Chondrocyte (in vitro differentiated cells): ENCODE data around the gene NBPF4. TPM values are rescaled to one million over a fixed set of nuclear protein-coding genes. Genes with fewer than 3 reads are reported as not detected.

ENCODE experiments used
- DNase-seq: peaks from one replicate; pipeline ENCODE4 v3.0.0; 2021; ENCODE audit warnings: mixed read lengths, low spot score
- H3K27ac Mint-ChIP-seq: one replicate; pipeline ENCODE4 v1.8.0; 2021; ENCODE audit warnings: mild to moderate bottlenecking, moderate library complexity, mixed read lengths; ENCODE audit not compliant: unreplicated experiment
- H3K27me3 Mint-ChIP-seq: 2 replicates; pipeline ENCODE4 v1.8.0; 2021; ENCODE audit warnings: low read depth, mixed read lengths
- H3K36me3 Mint-ChIP-seq: 2 replicates; pipeline ENCODE4 v1.8.0; 2021; ENCODE audit warnings: low read depth, mixed read lengths
- H3K4me1 Mint-ChIP-seq: 2 replicates; pipeline ENCODE4 v1.8.0; 2021; ENCODE audit warnings: low read depth, mild to moderate bottlenecking, mixed read lengths
- H3K4me3 Mint-ChIP-seq: one replicate; pipeline ENCODE4 v1.8.0; 2021; ENCODE audit warnings: mild to moderate bottlenecking, moderate library complexity, mixed read lengths; ENCODE audit not compliant: unreplicated experiment
- H3K9me3 Mint-ChIP-seq: 2 replicates; pipeline ENCODE4 v1.8.0; 2021; ENCODE audit warnings: low read depth, mixed read lengths
- CTCF ChIP-seq: fragments of 200-600 bp; sonication (generic); IDR thresholded peaks from 2 replicates; pipeline ENCODE4 v1.5.0; 2021; ENCODE audit warnings: antibody characterized with exemption, mild to moderate bottlenecking, moderate library complexity
- total RNA-seq: library from RNA; stranded (reverse); gene quantifications from 3 replicates; pipeline ENCODE4 v1.2.1, GENCODE V29; 2021

The NBPF4 gene
- total RNA-seq, 1 donor from 2014 or later = not detected

- H3K27me3 Mint-ChIP-seq = no peaks in the 10 kb centered on the region
- H3K36me3 Mint-ChIP-seq = peaks cover 18% of the 10 kb centered on the region
- peaks cover 58% of the 10 kb centered on the region for H3K4me1 Mint-ChIP-seq
- H3K4me3 Mint-ChIP-seq = no peak overlapping the region
- TF ChIP-seq CTCF = no peak
- peaks cover 6% of the 10 kb centered on the region for H3K9me3 Mint-ChIP-seq
- peak; percentile 88 for DNase-seq
- H3K27ac Mint-ChIP-seq = no peak overlapping the region
Measured at GRCh38 chr1:108192581-108192980, 51.3 kb downstream of the NBPF4 start.

GRCh38 chr1:108190686-108191416, 53.0 kb downstream of the NBPF4 start:
- Mint-ChIP-seq H3K4me1 (peaks cover 45% of the 10 kb centered on the region), H3K27me3 (no peaks in the 10 kb centered on the region), H3K9me3 (peaks cover 6% of the 10 kb centered on the region), H3K4me3 (no peak overlapping the region), H3K36me3 (peaks cover 16% of the 10 kb centered on the region), H3K27ac (peak overlapping the region; percentile 69)
- no peak for DNase-seq
- TF ChIP-seq CTCF = no peak

DNA sequence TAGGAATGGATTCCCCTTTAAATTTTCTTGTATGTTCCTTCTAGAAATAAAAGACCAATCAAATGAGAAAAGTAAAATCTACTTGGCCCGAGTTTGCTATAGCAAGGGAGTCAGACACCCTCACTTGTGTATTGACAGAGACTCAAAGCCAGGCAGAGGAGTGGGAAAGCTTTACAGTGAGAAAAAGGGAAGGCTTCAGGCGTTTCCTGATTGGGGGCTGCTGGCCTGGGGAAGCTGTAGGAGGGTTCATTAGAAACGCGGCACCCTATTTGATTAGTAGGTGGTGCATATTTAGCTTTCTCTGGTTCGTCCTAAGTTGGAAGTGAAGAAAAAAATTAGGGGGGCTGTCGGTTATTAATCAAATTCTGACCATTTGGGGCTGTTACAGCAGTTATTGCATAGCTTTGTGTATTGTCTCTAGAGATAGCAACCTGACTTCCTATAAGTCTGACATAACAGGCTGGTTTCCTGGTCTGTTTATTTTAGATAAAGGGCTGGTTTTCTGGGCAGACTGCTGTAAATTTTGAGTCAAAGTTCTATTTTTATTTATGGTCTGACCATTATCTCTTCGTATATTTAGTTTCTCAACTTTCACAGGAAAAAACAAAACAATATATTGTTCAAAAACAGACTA, 53.8 kb downstream of the NBPF4 start:
- no peaks in the 10 kb centered on the region for H3K27me3 Mint-ChIP-seq
- DNase-seq = no peak
- peaks cover 6% of the 10 kb centered on the region for H3K9me3 Mint-ChIP-seq
- peaks cover 43% of the 10 kb centered on the region for H3K4me1 Mint-ChIP-seq
- H3K4me3 Mint-ChIP-seq = no peak overlapping the region
- H3K36me3 Mint-ChIP-seq = peaks cover 11% of the 10 kb centered on the region
- TF ChIP-seq CTCF = no peak
- peak overlapping the region; percentile 0 for H3K27ac Mint-ChIP-seq

GRCh38 chr1:108188801-108189200, 55.1 kb downstream of the NBPF4 start:
- Mint-ChIP-seq H3K27ac (peak overlapping the region; percentile 37), H3K4me3 (no peak overlapping the region), H3K9me3 (peaks cover 6% of the 10 kb centered on the region), H3K36me3 (peaks cover 10% of the 10 kb centered on the region), H3K27me3 (no peaks in the 10 kb centered on the region), H3K4me1 (peaks cover 33% of the 10 kb centered on the region)
- no peak for DNase-seq
- no peak for TF ChIP-seq CTCF

- no peak for DNase-seq
- Mint-ChIP-seq H3K4me1 (peaks cover 4% of the 10 kb centered on the region), H3K27me3 (no peaks in the 10 kb centered on the region), H3K36me3 (peaks cover 34% of the 10 kb centered on the region), H3K27ac (no peak overlapping the region), H3K4me3 (no peak overlapping the region), H3K9me3 (peaks cover 7% of the 10 kb centered on the region)
- no peak for TF ChIP-seq CTCF
Measured at GRCh38 chr1:108182959-108183700, 60.7 kb downstream of the NBPF4 start.
